Breast epithelium (tissue), 3 donors: ENCODE data around the gene SNRPD1.
"Not testable (repeated sequence)": the region's sequence is repeated elsewhere in the genome, so short reads cannot be mapped to it uniquely, and the experiment has no call there.

Source experiments
- POLR2AphosphoS5 ChIP-seq, 3 donors: sonication (generic); formaldehyde crosslinking; IDR thresholded peaks; one replicate each; pipeline ENCODE4 v1.6.1; 2017; ENCODE audit warnings: antibody characterized with exemption in 3 of 3
- TF ChIP-seq, protein P1 (sequence below), 3 donors: fragments of 450-650 bp; IDR thresholded peaks; one replicate each; pipeline ENCODE4 v1.5.1; 2016 to 2017; ENCODE audit warnings: antibody characterized with exemption in 3 of 3, mild to moderate bottlenecking in 3 of 3, moderate library complexity in 3 of 3

DNA sequence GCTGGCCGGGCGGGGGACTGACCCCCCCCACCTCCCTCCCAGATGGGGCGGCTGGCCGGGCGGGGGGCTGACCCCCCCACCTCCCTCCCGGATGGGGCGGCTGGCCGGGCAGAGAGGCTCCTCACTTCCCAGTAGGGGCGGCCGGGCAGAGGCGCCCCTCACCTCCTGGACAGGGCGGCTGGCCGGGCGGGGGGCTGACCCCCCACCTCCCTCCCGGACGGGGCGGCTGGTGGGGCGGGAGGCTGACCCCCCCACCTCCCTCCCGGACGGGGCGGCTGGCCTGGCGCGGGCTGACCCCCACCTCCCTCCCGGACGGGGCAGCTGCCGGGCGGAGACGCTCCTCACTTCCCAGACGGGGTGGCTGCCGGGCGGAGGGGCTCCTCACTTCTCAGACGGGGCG lies 19.8 kb upstream of the SNRPD1 start:
- not testable (repeated sequence) for TF ChIP-seq POLR2AphosphoS5 (IDR thresholded peaks at IDR 0.05)
- TF ChIP-seq, protein P1, sequence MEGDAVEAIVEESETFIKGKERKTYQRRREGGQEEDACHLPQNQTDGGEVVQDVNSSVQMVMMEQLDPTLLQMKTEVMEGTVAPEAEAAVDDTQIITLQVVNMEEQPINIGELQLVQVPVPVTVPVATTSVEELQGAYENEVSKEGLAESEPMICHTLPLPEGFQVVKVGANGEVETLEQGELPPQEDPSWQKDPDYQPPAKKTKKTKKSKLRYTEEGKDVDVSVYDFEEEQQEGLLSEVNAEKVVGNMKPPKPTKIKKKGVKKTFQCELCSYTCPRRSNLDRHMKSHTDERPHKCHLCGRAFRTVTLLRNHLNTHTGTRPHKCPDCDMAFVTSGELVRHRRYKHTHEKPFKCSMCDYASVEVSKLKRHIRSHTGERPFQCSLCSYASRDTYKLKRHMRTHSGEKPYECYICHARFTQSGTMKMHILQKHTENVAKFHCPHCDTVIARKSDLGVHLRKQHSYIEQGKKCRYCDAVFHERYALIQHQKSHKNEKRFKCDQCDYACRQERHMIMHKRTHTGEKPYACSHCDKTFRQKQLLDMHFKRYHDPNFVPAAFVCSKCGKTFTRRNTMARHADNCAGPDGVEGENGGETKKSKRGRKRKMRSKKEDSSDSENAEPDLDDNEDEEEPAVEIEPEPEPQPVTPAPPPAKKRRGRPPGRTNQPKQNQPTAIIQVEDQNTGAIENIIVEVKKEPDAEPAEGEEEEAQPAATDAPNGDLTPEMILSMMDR (IDR thresholded peaks at IDR 0.05), result not testable (repeated sequence)
